ENCODE measurements around the gene LCT. TPM values are rescaled to one million over a fixed set of nuclear protein-coding genes. Genes with fewer than 3 reads are reported as not detected.

Gene LCT
- total RNA-seq, 4 donors from 2014 or later = under 0.01 TPM; not detected in 3

DNA sequence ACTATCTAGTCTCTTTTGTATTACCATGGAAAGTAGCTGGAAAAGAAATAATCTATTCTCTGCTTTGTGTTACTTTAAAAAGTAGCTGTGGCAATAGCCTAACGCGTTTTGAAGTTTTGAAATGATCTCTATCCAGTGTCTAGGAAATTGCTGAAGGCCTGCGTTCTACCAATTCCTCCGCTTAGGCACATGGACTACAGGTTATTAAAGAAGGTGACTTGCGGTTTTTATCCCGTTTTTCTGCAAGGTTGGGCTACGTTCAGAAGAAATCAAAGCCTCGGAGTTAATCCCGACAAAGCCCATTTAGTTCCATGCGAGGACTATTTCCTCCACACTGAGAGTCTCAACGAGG lies 96.0 kb downstream of the LCT start:
- no peak for TF ChIP-seq POLR2A (IDR thresholded peaks at IDR 0.05)
- TF ChIP-seq, protein P1, sequence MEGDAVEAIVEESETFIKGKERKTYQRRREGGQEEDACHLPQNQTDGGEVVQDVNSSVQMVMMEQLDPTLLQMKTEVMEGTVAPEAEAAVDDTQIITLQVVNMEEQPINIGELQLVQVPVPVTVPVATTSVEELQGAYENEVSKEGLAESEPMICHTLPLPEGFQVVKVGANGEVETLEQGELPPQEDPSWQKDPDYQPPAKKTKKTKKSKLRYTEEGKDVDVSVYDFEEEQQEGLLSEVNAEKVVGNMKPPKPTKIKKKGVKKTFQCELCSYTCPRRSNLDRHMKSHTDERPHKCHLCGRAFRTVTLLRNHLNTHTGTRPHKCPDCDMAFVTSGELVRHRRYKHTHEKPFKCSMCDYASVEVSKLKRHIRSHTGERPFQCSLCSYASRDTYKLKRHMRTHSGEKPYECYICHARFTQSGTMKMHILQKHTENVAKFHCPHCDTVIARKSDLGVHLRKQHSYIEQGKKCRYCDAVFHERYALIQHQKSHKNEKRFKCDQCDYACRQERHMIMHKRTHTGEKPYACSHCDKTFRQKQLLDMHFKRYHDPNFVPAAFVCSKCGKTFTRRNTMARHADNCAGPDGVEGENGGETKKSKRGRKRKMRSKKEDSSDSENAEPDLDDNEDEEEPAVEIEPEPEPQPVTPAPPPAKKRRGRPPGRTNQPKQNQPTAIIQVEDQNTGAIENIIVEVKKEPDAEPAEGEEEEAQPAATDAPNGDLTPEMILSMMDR (IDR thresholded peaks at IDR 0.05) = no peak

DNA sequence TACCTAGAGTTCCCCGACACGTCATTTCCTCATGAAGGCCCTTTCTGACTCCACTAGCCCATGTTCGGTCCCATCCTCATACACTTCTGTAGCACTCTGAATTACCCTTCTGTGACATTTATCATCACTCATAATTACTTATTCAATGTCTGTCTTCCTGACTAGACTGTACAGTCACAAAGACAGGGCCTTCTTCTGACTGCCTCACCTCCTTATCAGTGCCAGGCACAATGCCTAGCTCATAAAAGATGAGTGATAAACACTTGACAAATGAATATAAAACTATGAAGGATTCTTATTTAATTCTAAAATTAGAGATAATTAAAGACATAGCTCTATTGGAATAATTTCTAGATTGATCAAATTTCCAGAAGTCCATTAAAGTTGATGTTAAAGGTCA lies 96.8 kb downstream of the LCT start:
- H3K36me3 ChIP-seq = no peaks in the 10 kb centered on the region
- H3K27me3 ChIP-seq = no peaks in the 10 kb centered on the region
- DNase-seq = no peak

More for the DNA sequence above, 96.0 kb downstream of the LCT start:
- 81 to 84% methylated on average over 11 of the region's 11 CpGs for WGBS, 2 donors
- DNase-seq = no peak
- Histone ChIP-seq H3K27ac (peak overlapping the region in 3 of 4 donors; percentile 95 to 100 (median 100)), H3K4me3 (peak overlapping the region in 2 of 4 donors; percentile 95 to 97), H3K27me3 (no peaks in the 10 kb centered on the region), H3K4me1 (peaks cover 0 to 30% (median 25%) of the 10 kb centered on the region in 3 donors), H3K36me3 (no peaks in the 10 kb centered on the region), H3K9me3 (no peaks in the 10 kb centered on the region)
- intact Hi-C loops (cut with DNase I) = no loop called here

More for the DNA sequence above, 96.8 kb downstream of the LCT start:
- Histone ChIP-seq H3K9me3 (no peaks in the 10 kb centered on the region), H3K27ac (no peak overlapping the region), H3K4me1 (peaks cover 0 to 25% (median 22%) of the 10 kb centered on the region in 3 donors), H3K4me3 (no peak overlapping the region)
- intact Hi-C loops (cut with DNase I) = no loop called here
- TF ChIP-seq, protein P1 (IDR thresholded peaks at IDR 0.05) = no peak
- no peak for TF ChIP-seq POLR2A (IDR thresholded peaks at IDR 0.05)
- WGBS, 2 donors = 93 to 95% methylated on average over 3 of the region's 3 CpGs

Small RNA genes lying within 50 kb of the gene (small RNA-seq; reads per million reads assigned to genes)
- 0 reads per million in 4 donors for gene RF00019

Other genes starting within 250 kb of the LCT start
- 10 to 100 TPM; 40.2 to 66.9 (median 49.2) TPM for gene UBXN4, start 95.3 kb downstream of the LCT start, total RNA-seq
- 10 to 100 TPM in 3 of 4 donors, 1 to 10 TPM in 1; 9.0 to 25.5 (median 16.6) TPM for gene MCM6, start 39.3 kb upstream of the LCT start, total RNA-seq
- 100 to 1,000 TPM in 1 of 4 donors, 10 to 100 TPM in 3; 38.4 to 104 (median 84.3) TPM for gene DARS1, start 148.4 kb upstream of the LCT start, total RNA-seq

All from esophagus squamous epithelium (tissue), 5 donors.